ENCODE data around the gene PDHB. TPM values are rescaled to one million over a fixed set of nuclear protein-coding genes. Genes with fewer than 3 reads are reported as not detected.

The PDHB gene
- total and polyA plus RNA-seq, 2 of the 13 experiments (the other 11 are each of a cell fraction or from before 2014, with no cell fraction given): 108 to 153 TPM

GRCh38 chr3:58433400-58434167 is at the start of gene PDHB (continued):
- no peak for TF ChIP-seq TOE1 (CRISPR knock-in tag; IDR thresholded peaks at IDR 0.05)
- peak; percentile 90 for TF ChIP-seq KDM5B (CRISPR knock-in tag; IDR thresholded peaks at IDR 0.05; ENCODE audit: borderline replicate concordance)
- TF ChIP-seq ZNF879 (CRISPR knock-in tag; IDR thresholded peaks at IDR 0.05): peak; percentile 95
- 0 out of 2 replicates have a peak, but pooled peaks have one; percentile 6 for TF ChIP-seq DMTF1 (CRISPR knock-in tag; IDR thresholded peaks at IDR 0.05)
- TF ChIP-seq MLXIP (CRISPR knock-in tag; IDR thresholded peaks at IDR 0.05; ENCODE audit: borderline replicate concordance): peak; percentile 99
- peak; percentile 75 for TF ChIP-seq PATZ1 (CRISPR knock-in tag; IDR thresholded peaks at IDR 0.05)
- no peak; the same call in 1 of the 2 replicates for TF ChIP-seq ZNF670 (CRISPR knock-in tag; IDR thresholded peaks at IDR 0.05; ENCODE audit: borderline replicate concordance)
- TF ChIP-seq ZNF34 (CRISPR knock-in tag; IDR thresholded peaks at IDR 0.05; ENCODE audit: borderline replicate concordance): 0 out of 2 replicates have a peak, but pooled peaks have one; percentile 83
- peak; percentile 64 for TF ChIP-seq ZNF281 (CRISPR knock-in tag; IDR thresholded peaks at IDR 0.05; ENCODE audit: borderline replicate concordance)
- no peak for TF ChIP-seq RCOR2 (CRISPR knock-in tag; IDR thresholded peaks at IDR 0.05)
- peak; percentile 63; the same call in 1 of the 2 replicates for TF ChIP-seq MIER3 (CRISPR knock-in tag; IDR thresholded peaks at IDR 0.05; ENCODE audit: borderline replicate concordance)
- TF ChIP-seq ZNF143 (CRISPR knock-in tag; IDR thresholded peaks at IDR 0.05): peak; percentile 81
- TF ChIP-seq ZBED4 (CRISPR knock-in tag; IDR thresholded peaks at IDR 0.05; ENCODE audit: borderline replicate concordance): peak; percentile 23; the same call in 1 of the 2 replicates

Measured in HepG2 (cell line).